ENCODE measurements around the gene CARMIL3.

- no peak for TF ChIP-seq GATA2 (IDR thresholded peaks at IDR 0.05; ENCODE audit: low read depth, low read length)
- TF ChIP-seq GATA3 (IDR thresholded peaks at IDR 0.05; ENCODE audit: low read depth, low read length) = no peak
Measured at GRCh38 chr14:24055971-24056799, 4.4 kb downstream of the CARMIL3 start.
